GM19025 (cell line): Measurements from ENCODE around the gene ARHGAP19.
"Not testable (repeated sequence)": the region's sequence is repeated elsewhere in the genome, so short reads cannot be mapped to it uniquely, and the experiment has no call there.

Experiments
- ATAC-seq: cut with Tn5 transposase; IDR thresholded peaks from one replicate; pipeline ENCODE4 v1.9.1; 2021; ENCODE audit warnings: mild to moderate bottlenecking, low read depth, moderate library complexity; ENCODE audit not compliant: unreplicated experiment

ARHGAP19 gene

GRCh38 chr10:97290076-97290475 lies 2.4 kb downstream of the ARHGAP19 start:
- ATAC-seq, result not testable (repeated sequence)

GRCh38 chr10:97280783-97281182 lies 11.7 kb downstream of the ARHGAP19 start:
- no peak for ATAC-seq

- ATAC-seq, result no peak
Observed at GRCh38 chr10:97279121-97279815, 13.2 kb downstream of the ARHGAP19 start.

- ATAC-seq, result no peak
Observed at GRCh38 chr10:97278491-97278989, 13.9 kb downstream of the ARHGAP19 start.

GRCh38 chr10:97277551-97277950 lies 14.9 kb downstream of the ARHGAP19 start:
- no peak for ATAC-seq

GRCh38 chr10:97274828-97275227 lies 17.6 kb downstream of the ARHGAP19 start:
- ATAC-seq, result no peak

GRCh38 chr10:97273700-97274099 lies 18.7 kb downstream of the ARHGAP19 start:
- ATAC-seq, result no peak

GRCh38 chr10:97270523-97271154 lies 21.8 kb downstream of the ARHGAP19 start:
- ATAC-seq, result no peak

GRCh38 chr10:97267671-97268070 lies 24.8 kb downstream of the ARHGAP19 start:
- ATAC-seq, result no peak

GRCh38 chr10:97265095-97265494 lies 27.3 kb downstream of the ARHGAP19 start:
- not testable (repeated sequence) for ATAC-seq

- no peak for ATAC-seq
Observed at GRCh38 chr10:97263971-97264370, 28.5 kb downstream of the ARHGAP19 start.

- ATAC-seq, result no peak
Observed at GRCh38 chr10:97261656-97262055, 30.8 kb downstream of the ARHGAP19 start.

GRCh38 chr10:97261183-97261582 lies 31.3 kb downstream of the ARHGAP19 start:
- no peak for ATAC-seq

GRCh38 chr10:97259119-97259518 lies 33.3 kb downstream of the ARHGAP19 start:
- ATAC-seq, result no peak

GRCh38 chr10:97256356-97256755 lies 36.1 kb downstream of the ARHGAP19 start:
- no peak for ATAC-seq

GRCh38 chr10:97255512-97256293 lies 36.7 kb downstream of the ARHGAP19 start:
- no peak for ATAC-seq

GRCh38 chr10:97254694-97255093 lies 37.7 kb downstream of the ARHGAP19 start:
- ATAC-seq, result no peak

- no peak for ATAC-seq
Observed at GRCh38 chr10:97250952-97251351, 41.5 kb downstream of the ARHGAP19 start.

GRCh38 chr10:97243836-97244235 lies 48.6 kb downstream of the ARHGAP19 start:
- no peak for ATAC-seq

- ATAC-seq, result no peak
Observed at GRCh38 chr10:97238855-97239254, 53.6 kb downstream of the ARHGAP19 start.

- ATAC-seq, result no peak
Observed at GRCh38 chr10:97235353-97235752, 57.1 kb downstream of the ARHGAP19 start.
